RWPE2 (cell line): ENCODE measurements around the gene HS3ST4.

Experiments used
- ATAC-seq: fragments of 200-7000 bp; cut with Tn5 transposase; 3 replicates; pipeline ENCODE4 v1.9.1; 2021; ENCODE audit warnings: low read depth
- DNase-seq: peaks from one replicate; pipeline ENCODE4 v3.0.0-alpha.2; 2020; ENCODE audit warnings: low spot score
- H3K27ac ChIP-seq: fragments of 450-650 bp; 2 replicates; pipeline ENCODE4 v1.5.1; 2017; ENCODE audit warnings: mild to moderate bottlenecking; ENCODE audit not compliant: poor library complexity, severe bottlenecking
- H3K27me3 ChIP-seq: fragments of 250-450 bp; sonication (Bioruptor Pico); 2 replicates; pipeline ENCODE4 v1.5.1; 2021; ENCODE audit warnings: mild to moderate bottlenecking, moderate library complexity; ENCODE audit not compliant: insufficient read depth, poor library complexity, severe bottlenecking
- H3K36me3 ChIP-seq: fragments of 250-450 bp; sonication (Bioruptor Pico); 2 replicates; pipeline ENCODE4 v1.5.1; 2020; ENCODE audit warnings: low read depth, mild to moderate bottlenecking, moderate library complexity
- H3K4me1 ChIP-seq: fragments of 250-450 bp; sonication (Bioruptor Pico); 2 replicates; pipeline ENCODE4 v1.5.1; 2021; ENCODE audit warnings: mild to moderate bottlenecking, moderate library complexity; ENCODE audit not compliant: insufficient read depth, poor library complexity, severe bottlenecking
- H3K4me3 ChIP-seq: fragments of 250-450 bp; sonication (Bioruptor Pico); 2 replicates; pipeline ENCODE4 v1.5.1; 2021; ENCODE audit warnings: mild to moderate bottlenecking, moderate library complexity; ENCODE audit not compliant: severe bottlenecking
- H3K9me3 ChIP-seq: fragments of 250-450 bp; sonication (Bioruptor Pico); 2 replicates; pipeline ENCODE4 v1.5.1; 2021; ENCODE audit warnings: mild to moderate bottlenecking, moderate library complexity; ENCODE audit not compliant: severe bottlenecking
- TF ChIP-seq, protein P1 (sequence below): fragments of 450-650 bp; IDR thresholded peaks from one replicate; pipeline ENCODE4 v1.5.1; 2017; ENCODE audit warnings: mild to moderate bottlenecking, moderate library complexity; ENCODE audit not compliant: poor library complexity, severe bottlenecking

The HS3ST4 gene

DNA sequence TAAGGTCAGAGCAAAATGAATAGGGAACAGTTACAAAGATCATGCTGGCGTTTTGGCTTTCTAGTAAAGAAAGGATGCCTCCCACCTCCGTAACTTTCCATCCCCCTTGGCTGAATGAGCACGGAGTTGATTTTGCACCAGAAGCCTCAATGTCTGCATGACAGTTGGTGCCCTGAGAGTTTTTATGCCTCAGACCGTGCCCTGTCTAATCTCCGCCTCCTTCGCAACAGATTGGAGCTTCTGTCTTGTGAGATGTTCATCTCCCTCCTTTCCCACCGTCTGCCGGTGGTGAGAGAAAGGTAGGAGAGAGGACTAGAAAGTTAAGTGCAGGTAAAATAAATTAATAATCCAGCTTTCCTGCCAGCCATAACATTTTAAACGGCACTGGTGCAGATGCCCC lies 1.9 kb downstream of the HS3ST4 start:
- no peaks in the 10 kb centered on the region for H3K9me3 ChIP-seq
- H3K27me3 ChIP-seq, result peaks cover 65% of the 10 kb centered on the region
- DNase-seq (no peak), ATAC-seq (no peak)
- TF ChIP-seq, protein P1, sequence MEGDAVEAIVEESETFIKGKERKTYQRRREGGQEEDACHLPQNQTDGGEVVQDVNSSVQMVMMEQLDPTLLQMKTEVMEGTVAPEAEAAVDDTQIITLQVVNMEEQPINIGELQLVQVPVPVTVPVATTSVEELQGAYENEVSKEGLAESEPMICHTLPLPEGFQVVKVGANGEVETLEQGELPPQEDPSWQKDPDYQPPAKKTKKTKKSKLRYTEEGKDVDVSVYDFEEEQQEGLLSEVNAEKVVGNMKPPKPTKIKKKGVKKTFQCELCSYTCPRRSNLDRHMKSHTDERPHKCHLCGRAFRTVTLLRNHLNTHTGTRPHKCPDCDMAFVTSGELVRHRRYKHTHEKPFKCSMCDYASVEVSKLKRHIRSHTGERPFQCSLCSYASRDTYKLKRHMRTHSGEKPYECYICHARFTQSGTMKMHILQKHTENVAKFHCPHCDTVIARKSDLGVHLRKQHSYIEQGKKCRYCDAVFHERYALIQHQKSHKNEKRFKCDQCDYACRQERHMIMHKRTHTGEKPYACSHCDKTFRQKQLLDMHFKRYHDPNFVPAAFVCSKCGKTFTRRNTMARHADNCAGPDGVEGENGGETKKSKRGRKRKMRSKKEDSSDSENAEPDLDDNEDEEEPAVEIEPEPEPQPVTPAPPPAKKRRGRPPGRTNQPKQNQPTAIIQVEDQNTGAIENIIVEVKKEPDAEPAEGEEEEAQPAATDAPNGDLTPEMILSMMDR, result no peak
- H3K36me3 ChIP-seq, result no peaks in the 10 kb centered on the region
- no peak overlapping the region for H3K4me3 ChIP-seq
- no peak overlapping the region for H3K27ac ChIP-seq
- no peaks in the 10 kb centered on the region for H3K4me1 ChIP-seq

DNA sequence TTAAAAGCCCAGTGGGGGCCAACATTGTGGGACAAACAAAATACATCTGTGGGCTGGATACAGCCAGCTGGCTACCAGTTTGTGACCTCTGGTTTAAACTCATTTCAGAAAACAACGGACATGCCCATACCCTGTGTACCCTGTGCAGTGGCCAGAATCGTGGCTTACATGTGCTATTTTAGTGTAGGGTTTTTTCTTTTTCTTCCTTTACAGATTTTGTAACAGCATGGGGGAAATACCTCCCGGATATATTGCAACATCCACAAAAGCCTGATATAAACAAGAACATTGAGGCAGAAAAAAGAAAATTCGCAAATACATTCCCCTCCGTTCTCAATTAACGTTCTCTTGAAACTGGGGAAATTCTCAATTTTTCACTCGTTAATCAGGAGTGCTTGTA lies 7.3 kb downstream of the HS3ST4 start:
- Histone ChIP-seq H3K4me3 (no peak overlapping the region), H3K4me1 (no peaks in the 10 kb centered on the region), H3K27ac (no peak overlapping the region), H3K36me3 (no peaks in the 10 kb centered on the region), H3K27me3 (peaks cover 23% of the 10 kb centered on the region), H3K9me3 (no peaks in the 10 kb centered on the region)
- no peak for DNase-seq
- TF ChIP-seq, protein P1, result no peak
- no peak for ATAC-seq

DNA sequence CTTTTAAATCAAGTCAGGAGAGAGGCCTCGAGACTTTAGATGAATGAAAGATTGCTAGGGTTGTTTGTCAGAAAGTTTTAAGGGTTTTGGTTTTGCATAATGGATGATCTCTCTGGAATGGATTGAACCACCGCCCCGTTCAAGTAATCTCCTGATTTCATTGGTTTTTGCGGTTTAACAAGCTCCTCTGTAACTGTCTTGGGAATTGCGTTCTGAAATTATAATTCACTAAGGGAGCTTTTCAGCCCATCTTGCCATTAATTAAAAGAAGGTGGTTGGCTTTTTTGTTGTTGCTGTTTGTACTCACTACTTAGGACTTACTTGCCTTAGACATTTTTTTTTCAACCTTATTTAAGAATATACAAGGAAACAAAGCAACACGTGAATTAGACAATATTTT lies 8.8 kb downstream of the HS3ST4 start:
- H3K36me3 ChIP-seq, result no peaks in the 10 kb centered on the region
- ATAC-seq, result no peak

DNA sequence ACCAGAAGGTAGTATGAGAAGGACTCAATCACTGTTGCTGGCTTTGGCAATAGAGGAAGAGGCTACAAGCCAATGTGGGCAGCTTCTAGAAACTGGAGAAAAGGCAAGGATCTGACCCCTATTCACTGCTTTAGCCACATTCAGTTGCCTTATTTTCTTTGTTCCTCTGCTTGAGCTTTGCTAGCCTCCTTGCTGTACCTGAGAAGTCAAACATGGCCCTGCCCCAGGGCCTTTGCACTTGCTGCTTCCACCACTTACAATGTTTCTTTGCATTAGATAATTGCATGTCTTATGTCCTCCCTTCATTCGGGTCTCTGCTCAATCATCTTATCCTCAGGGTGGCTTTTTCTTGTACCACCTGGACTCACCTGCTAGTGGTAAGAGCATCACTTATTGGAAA lies 15.8 kb downstream of the HS3ST4 start:
- Histone ChIP-seq H3K27ac (no peak overlapping the region), H3K9me3 (no peaks in the 10 kb centered on the region), H3K4me1 (no peaks in the 10 kb centered on the region), H3K27me3 (no peaks in the 10 kb centered on the region), H3K4me3 (no peak overlapping the region), H3K36me3 (no peaks in the 10 kb centered on the region)
- DNase-seq (no peak), ATAC-seq (no peak)
- TF ChIP-seq, protein P1, result no peak

More for the DNA sequence above, 8.8 kb downstream of the HS3ST4 start:
- Histone ChIP-seq H3K4me1 (no peaks in the 10 kb centered on the region), H3K27ac (no peak overlapping the region), H3K9me3 (no peaks in the 10 kb centered on the region), H3K4me3 (no peak overlapping the region), H3K27me3 (peaks cover 8% of the 10 kb centered on the region)
- TF ChIP-seq, protein P1, result no peak
- DNase-seq, result no peak

DNA sequence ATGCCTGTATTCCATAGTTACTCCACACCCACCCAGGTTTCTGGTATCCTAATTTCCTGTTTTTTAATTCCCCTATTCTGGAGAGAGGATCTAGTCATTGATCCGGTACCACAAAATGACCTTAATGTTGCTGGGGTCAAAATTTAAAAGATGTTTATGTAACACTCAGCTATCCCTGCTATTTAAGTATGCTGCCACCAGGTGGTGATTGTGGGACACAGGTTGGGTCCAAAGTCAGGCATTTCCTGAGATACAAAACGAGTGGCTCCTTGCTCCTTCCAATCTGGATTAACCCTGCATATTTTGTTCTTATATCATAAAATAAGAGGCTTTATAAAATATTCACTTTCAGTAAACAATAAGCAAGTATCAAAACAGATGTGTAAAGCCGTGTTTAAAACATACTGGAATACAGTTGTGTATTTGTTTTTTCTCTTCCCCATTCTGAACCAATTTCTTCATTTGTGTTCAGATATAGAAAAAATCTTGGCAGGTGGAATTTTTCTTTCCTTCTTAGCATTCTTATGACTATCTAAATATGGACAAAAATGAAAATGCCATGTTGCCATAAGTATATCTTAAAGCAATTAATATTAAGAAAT lies 16.3 kb downstream of the HS3ST4 start:
- no peaks in the 10 kb centered on the region for H3K27me3 ChIP-seq
- H3K36me3 ChIP-seq, result no peaks in the 10 kb centered on the region
- ATAC-seq (no peak), DNase-seq (no peak)
- no peak overlapping the region for H3K27ac ChIP-seq
- no peaks in the 10 kb centered on the region for H3K4me1 ChIP-seq
- no peaks in the 10 kb centered on the region for H3K9me3 ChIP-seq
- H3K4me3 ChIP-seq, result no peak overlapping the region
- TF ChIP-seq, protein P1, result peak; percentile 47
